NCI-H146 treated with DMSO at 0.1 percent for 48 hours (cell line): ENCODE results near the gene FAM107A.

Experiments used
- DNase-seq: peaks from one replicate; lab custom pipeline; 2025; ENCODE audit not compliant: unreplicated experiment; lab: John Stamatoyannopoulos, UW

Gene FAM107A

GRCh38 chr3:58577269-58577821 lies at the start of gene FAM107A:
TSS of gene FAM107A (minus strand) at chr3:58577391. CDS start at chr3:58569860, 7,531 bp downstream.
- no peak for DNase-seq

GRCh38 chr3:58625196-58625824 lies 48.1 kb upstream of the FAM107A start:
- no peak for DNase-seq

GRCh38 chr3:58624550-58624949 lies 47.4 kb upstream of the FAM107A start:
- no peak for DNase-seq

GRCh38 chr3:58623961-58624360 lies 46.8 kb upstream of the FAM107A start:
- DNase-seq: no peak

- DNase-seq: no peak
Measured at GRCh38 chr3:58623478-58623877, 46.3 kb upstream of the FAM107A start.

- no peak for DNase-seq
Measured at GRCh38 chr3:58622892-58623291, 45.7 kb upstream of the FAM107A start.

- no peak for DNase-seq
Measured at GRCh38 chr3:58622436-58622835, 45.2 kb upstream of the FAM107A start.

GRCh38 chr3:58621086-58621830 lies 44.1 kb upstream of the FAM107A start:
- DNase-seq: no peak

GRCh38 chr3:58620421-58620820 lies 43.2 kb upstream of the FAM107A start:
- no peak for DNase-seq

GRCh38 chr3:58617338-58617761 lies 40.2 kb upstream of the FAM107A start:
- DNase-seq: no peak

GRCh38 chr3:58613236-58614132 lies 36.3 kb upstream of the FAM107A start:
- no peak for DNase-seq

- no peak for DNase-seq
Measured at GRCh38 chr3:58612830-58613229, 35.6 kb upstream of the FAM107A start.

- DNase-seq: no peak
Measured at GRCh38 chr3:58609990-58610389, 32.8 kb upstream of the FAM107A start.

GRCh38 chr3:58608648-58609047 lies 31.5 kb upstream of the FAM107A start:
- no peak for DNase-seq

- DNase-seq: no peak
Measured at GRCh38 chr3:58607816-58608215, 30.6 kb upstream of the FAM107A start.

- no peak for DNase-seq
Measured at GRCh38 chr3:58606693-58607092, 29.5 kb upstream of the FAM107A start.

GRCh38 chr3:58604031-58604430 lies 26.8 kb upstream of the FAM107A start:
- DNase-seq: no peak

GRCh38 chr3:58603606-58604005 lies 26.4 kb upstream of the FAM107A start:
- DNase-seq: no peak

GRCh38 chr3:58597770-58598310 lies 20.6 kb upstream of the FAM107A start:
- no peak for DNase-seq

- no peak for DNase-seq
Measured at GRCh38 chr3:58596834-58597518, 19.8 kb upstream of the FAM107A start.
